ENCODE results near the gene FAM131A. TPM values are rescaled to one million over a fixed set of nuclear protein-coding genes. Genes with fewer than 3 reads are reported as not detected.

The FAM131A gene
- polyA plus RNA-seq, 1 donor from 2014 or later: 141 TPM

GRCh38 chr3:184384856-184385422 lies 47.5 kb downstream of the FAM131A start:
- Histone ChIP-seq H4K20me1 (ENCODE audit: insufficient read depth) (no peaks in the 10 kb centered on the region), H3K4me2 (ENCODE audit: low read length) (no peak overlapping the region), H3K27me3 (ENCODE audit: insufficient read depth, low read depth, low read length) (peaks cover 25% of the 10 kb centered on the region), H3K27ac (ENCODE audit: low read length) (no peak overlapping the region), H3K9ac (ENCODE audit: low read length) (no peak overlapping the region), H3K4me3 (ENCODE audit: low read length) (no peak overlapping the region), H3F3A (ENCODE audit: insufficient read depth, low read length, poor library complexity, severe bottlenecking) (no peaks in the 10 kb centered on the region), H3K36me3 (ENCODE audit: insufficient read depth, low read length) (no peaks in the 10 kb centered on the region), H3K79me2 (replicated peaks; ENCODE audit: insufficient read depth, low read length) (no peaks in the 10 kb centered on the region), H3K9me2 (ENCODE audit: insufficient read depth, low read length) (no peaks in the 10 kb centered on the region), H3K9me3 (ENCODE audit: low read length) (no peaks in the 10 kb centered on the region), H2AFZ (ENCODE audit: low read depth, low read length) (no peak overlapping the region)
- no peak for TF ChIP-seq TAF1 (IDR thresholded peaks at IDR 0.05; ENCODE audit: low read depth)
- no peak for TF ChIP-seq SMC3 (conservative IDR thresholded peaks at IDR 0.05; ENCODE audit: poor library complexity)
- TF ChIP-seq, protein P1, sequence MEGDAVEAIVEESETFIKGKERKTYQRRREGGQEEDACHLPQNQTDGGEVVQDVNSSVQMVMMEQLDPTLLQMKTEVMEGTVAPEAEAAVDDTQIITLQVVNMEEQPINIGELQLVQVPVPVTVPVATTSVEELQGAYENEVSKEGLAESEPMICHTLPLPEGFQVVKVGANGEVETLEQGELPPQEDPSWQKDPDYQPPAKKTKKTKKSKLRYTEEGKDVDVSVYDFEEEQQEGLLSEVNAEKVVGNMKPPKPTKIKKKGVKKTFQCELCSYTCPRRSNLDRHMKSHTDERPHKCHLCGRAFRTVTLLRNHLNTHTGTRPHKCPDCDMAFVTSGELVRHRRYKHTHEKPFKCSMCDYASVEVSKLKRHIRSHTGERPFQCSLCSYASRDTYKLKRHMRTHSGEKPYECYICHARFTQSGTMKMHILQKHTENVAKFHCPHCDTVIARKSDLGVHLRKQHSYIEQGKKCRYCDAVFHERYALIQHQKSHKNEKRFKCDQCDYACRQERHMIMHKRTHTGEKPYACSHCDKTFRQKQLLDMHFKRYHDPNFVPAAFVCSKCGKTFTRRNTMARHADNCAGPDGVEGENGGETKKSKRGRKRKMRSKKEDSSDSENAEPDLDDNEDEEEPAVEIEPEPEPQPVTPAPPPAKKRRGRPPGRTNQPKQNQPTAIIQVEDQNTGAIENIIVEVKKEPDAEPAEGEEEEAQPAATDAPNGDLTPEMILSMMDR (IDR thresholded peaks at IDR 0.05; ENCODE audit: poor library complexity, severe bottlenecking): no peak
- TF ChIP-seq MXI1 (conservative IDR thresholded peaks at IDR 0.05; ENCODE audit: poor library complexity, severe bottlenecking): no peak
- TF ChIP-seq EP300 (conservative IDR thresholded peaks at IDR 0.05; ENCODE audit: poor library complexity, severe bottlenecking): no peak
- no peak for TF ChIP-seq REST (IDR thresholded peaks at IDR 0.05; ENCODE audit: borderline replicate concordance)
- TF ChIP-seq POLR2AphosphoS5 (IDR thresholded peaks at IDR 0.05): no peak
- TF ChIP-seq EZH2 (IDR thresholded peaks at IDR 0.05; ENCODE audit: borderline replicate concordance, insufficient read depth, low read length, poor library complexity, severe bottlenecking): no peak
- TF ChIP-seq RAD21 (conservative IDR thresholded peaks at IDR 0.05): no peak

- peaks cover 17% of the 10 kb centered on the region for H3K27me3 ChIP-seq (ENCODE audit: insufficient read depth, low read depth, low read length)
- H3K36me3 ChIP-seq (ENCODE audit: insufficient read depth, low read length): no peaks in the 10 kb centered on the region
- no peaks in the 10 kb centered on the region for H4K20me1 ChIP-seq (ENCODE audit: insufficient read depth)
- H2AFZ ChIP-seq (ENCODE audit: low read depth, low read length): no peak overlapping the region
- H3F3A ChIP-seq (ENCODE audit: insufficient read depth, low read length, poor library complexity, severe bottlenecking): no peaks in the 10 kb centered on the region
- no peak overlapping the region for H3K4me2 ChIP-seq (ENCODE audit: low read length)
- no peaks in the 10 kb centered on the region for H3K9me3 ChIP-seq (ENCODE audit: low read length)
- TF ChIP-seq REST (IDR thresholded peaks at IDR 0.05; ENCODE audit: borderline replicate concordance): no peak
- TF ChIP-seq, protein P1 (IDR thresholded peaks at IDR 0.05; ENCODE audit: poor library complexity, severe bottlenecking): no peak
- no peak for TF ChIP-seq POLR2AphosphoS5 (IDR thresholded peaks at IDR 0.05)
- no peak for TF ChIP-seq EP300 (conservative IDR thresholded peaks at IDR 0.05; ENCODE audit: poor library complexity, severe bottlenecking)
- no peak for TF ChIP-seq RAD21 (conservative IDR thresholded peaks at IDR 0.05)
- no peak for TF ChIP-seq MXI1 (conservative IDR thresholded peaks at IDR 0.05; ENCODE audit: poor library complexity, severe bottlenecking)
- TF ChIP-seq EZH2 (IDR thresholded peaks at IDR 0.05; ENCODE audit: borderline replicate concordance, insufficient read depth, low read length, poor library complexity, severe bottlenecking): no peak
- no peak for TF ChIP-seq TAF1 (IDR thresholded peaks at IDR 0.05; ENCODE audit: low read depth)
- TF ChIP-seq SMC3 (conservative IDR thresholded peaks at IDR 0.05; ENCODE audit: poor library complexity): no peak
- H3K27ac ChIP-seq (ENCODE audit: low read length): no peak overlapping the region
- no peaks in the 10 kb centered on the region for H3K9me2 ChIP-seq (ENCODE audit: insufficient read depth, low read length)
- no peak overlapping the region for H3K9ac ChIP-seq (ENCODE audit: low read length)
- H3K4me3 ChIP-seq (ENCODE audit: low read length): no peak overlapping the region
- H3K79me2 ChIP-seq (replicated peaks; ENCODE audit: insufficient read depth, low read length): no peaks in the 10 kb centered on the region
Observed at GRCh38 chr3:184386047-184386806, 48.8 kb downstream of the FAM131A start.

Measured in neural cell (in vitro differentiated cells).